Measurements from ENCODE around the gene KRTAP9-6.
"Not testable (repeated sequence)": the region's sequence is repeated elsewhere in the genome, so short reads cannot be mapped to it uniquely, and the experiment has no call there.

GRCh38 chr17:41271323-41271722 lies 6.1 kb downstream of the KRTAP9-6 start:
- TF ChIP-seq CTCF (IDR thresholded peaks at IDR 0.05); REST (IDR thresholded peaks at IDR 0.05; ENCODE audit: insufficient read depth in 1 of 2, low read depth in 2 of 2, low read length in 1 of 2); POLR2AphosphoS5 (IDR thresholded peaks at IDR 0.05; ENCODE audit: low read depth, low read length): not testable (repeated sequence)

All from Panc1 (cell line).